GM15510 (cell line): ENCODE measurements around the gene MZF1.
A peak's percentile ranks its signal among the peaks of the same experiment; 100 is the strongest.

Experiments used
- POLR2A ChIP-seq: IDR thresholded peaks from 3 replicates; pipeline ENCODE4 v1.6.1; 2011; ENCODE audit warnings: borderline replicate concordance; ENCODE audit not compliant: insufficient read length; ENCODE audit errors: extremely low read depth

Gene MZF1

DNA sequence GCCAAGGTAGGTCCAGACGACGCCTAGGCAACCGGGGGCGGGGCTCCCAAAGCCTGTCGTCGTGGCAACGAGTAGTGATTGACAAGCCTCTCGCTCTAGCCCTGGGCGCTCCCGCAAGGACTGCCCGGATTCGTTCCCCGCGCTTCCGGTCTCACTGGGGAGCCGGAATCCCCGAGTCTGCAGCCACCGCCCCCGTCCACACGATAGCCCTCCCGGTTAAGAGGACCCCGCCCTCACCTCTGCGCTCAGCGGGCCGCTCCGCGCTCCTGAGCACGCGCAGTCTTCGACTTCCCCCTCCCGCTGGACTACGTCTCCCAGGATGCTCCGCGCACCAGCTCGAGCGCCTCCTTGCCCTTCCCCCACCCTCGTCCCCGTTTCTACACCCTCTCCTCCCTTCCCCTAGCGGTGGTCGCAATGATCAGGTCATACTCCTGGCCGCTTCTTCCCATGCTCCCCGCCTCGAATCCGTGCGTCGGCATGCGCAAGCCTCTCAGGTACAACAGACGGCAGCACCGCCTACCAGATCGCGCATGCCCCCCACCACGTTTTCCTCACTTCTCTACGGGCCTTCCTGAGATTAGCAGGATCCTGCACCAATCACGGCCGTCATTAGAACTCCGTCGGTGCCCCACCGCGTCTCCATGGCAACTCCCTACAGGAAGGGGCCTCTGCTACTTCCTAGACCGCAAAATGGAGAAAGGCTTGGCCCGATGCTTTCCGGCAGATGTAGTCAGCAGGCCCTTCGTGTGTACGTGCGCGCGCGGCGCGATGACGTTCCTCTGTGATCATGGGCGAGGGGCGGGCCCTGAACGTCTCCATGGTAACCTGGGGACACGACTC is at the start of gene MZF1:
Gene MZF1 (minus strand): TSS at position 518 of the 840 bp plus-strand sequence. CDS start 1,946 bp downstream, outside the sequence.
- TF ChIP-seq POLR2A = peak; percentile 42

DNA sequence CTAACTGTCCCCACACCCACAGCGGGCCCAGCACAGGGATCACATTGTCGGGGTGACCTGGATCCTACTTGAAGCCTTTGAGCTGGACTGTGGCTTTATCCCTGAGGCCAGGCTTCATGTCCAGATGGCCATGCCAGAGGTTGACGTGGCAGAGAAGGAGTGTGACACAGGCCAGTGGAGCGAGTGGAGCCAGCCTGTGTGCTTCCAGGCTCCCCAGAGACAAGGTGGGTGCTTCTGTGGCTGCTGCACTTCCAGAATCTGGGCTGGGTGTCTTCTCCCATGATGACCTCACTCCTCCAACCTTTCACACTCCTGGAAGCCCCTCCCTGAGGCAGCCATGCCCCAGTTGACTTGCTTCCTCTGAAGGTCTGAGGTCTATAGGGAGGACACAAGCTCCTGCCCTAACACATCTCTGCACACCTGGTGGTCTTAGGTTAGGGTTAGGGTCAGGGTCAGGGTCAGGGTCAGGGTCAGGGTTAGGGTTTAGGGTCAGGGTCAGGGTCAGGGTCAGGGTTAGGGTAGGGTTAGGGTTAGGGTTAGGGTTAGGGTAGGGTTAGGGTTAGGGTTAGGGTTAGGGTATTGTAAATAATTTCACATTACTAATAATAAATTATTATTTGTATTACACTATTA is 13.1 kb upstream of the MZF1 start:
- TF ChIP-seq POLR2A = no peak

DNA sequence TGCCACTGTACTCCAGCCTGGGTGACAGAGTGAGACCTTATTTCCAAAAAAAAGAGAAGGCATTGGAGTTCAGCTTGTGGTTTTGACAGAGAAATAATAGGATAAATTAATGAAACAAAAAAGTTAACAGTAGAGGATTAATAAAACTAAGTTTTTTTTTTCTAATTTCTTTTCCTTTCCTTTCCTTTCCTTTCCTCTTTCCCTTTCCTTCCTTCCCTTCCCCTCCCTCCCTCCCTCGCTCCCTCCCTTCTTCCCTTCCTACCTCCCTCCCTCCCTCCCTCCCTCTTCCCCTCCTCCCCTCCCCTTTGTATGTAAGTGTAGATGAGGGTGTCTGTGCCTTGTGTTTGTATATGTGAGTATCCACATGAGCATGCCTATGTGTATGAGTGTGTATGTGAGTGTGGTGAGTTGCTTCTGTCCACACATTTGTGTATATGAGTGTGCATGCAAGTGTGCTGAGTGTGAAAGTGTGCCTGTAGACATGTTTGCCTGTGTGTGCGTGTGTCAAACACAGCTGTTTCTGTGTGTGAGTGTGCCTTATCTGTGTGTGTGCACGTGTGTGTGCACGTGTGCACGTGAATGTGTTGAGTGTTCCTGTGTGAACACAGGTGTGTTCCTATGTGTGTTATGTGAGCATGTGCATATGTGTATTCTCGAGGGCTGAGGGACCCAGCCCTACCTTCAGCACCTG is 12.5 kb upstream of the MZF1 start:
- TF ChIP-seq POLR2A = no peak

DNA sequence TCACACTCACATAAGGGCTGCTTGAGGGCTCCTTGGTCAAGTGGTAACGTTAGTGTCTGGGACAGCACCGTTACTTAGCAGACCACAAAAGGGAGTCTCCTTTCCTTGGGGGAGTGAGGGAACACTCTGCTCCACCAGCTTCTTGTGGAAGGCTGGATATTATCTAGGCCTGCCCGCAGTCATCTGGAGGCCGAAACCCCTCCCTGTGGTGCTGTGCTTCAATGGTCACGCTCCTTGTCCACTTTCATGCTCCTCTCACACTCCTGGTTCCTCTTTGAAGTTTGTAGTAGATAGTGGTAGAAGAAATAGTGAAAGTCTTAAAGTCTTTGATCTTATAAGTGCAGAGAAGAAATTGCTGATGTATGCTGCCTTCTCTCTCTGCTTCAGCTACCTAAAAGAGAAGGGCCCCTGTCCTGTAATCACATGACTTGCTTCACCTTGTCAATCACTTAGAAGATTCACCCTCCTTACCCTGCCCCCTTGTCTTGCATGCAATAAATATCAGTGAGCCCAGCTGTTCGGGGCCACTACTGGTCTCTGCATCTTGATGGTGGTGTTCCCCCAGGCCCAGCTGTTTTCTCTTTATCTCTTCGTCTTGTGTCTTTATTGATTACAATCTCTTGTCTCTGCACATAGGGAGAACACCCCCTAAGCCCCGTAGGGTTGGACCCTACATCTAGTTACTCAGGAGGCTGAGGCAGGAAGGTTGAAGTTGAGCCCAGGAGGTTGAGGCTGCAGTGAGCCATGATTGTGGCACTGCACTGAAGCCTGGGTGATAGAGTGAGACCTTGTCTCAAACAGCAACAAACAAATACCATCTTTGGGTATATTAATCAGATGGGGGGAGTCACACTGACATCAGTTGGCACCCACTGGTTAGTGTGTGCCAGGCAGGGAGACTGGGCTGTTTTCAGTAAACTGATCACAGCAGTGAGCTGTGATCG is 11.6 kb upstream of the MZF1 start:
- no peak for TF ChIP-seq POLR2A

DNA sequence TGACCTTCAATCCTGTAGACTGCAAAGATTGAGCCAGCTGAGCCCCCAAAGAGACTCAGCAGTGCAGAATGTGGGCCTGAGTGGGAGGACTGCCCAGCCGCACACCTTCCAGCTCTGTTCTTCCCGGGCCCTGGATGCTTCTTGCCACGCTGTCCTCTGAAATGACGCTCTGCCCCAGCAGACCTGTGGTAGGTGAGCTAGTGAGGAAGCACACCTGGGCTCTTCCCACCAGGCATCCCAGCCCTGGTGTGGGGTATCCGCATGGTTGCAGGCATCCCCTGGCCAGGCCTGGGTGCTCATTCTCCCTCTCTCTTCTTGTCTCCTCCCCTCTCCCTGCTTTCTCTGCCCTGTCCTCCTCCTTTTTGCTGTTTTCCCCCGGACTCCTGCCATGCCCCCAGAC is 9.8 kb upstream of the MZF1 start:
- no peak for TF ChIP-seq POLR2A

DNA sequence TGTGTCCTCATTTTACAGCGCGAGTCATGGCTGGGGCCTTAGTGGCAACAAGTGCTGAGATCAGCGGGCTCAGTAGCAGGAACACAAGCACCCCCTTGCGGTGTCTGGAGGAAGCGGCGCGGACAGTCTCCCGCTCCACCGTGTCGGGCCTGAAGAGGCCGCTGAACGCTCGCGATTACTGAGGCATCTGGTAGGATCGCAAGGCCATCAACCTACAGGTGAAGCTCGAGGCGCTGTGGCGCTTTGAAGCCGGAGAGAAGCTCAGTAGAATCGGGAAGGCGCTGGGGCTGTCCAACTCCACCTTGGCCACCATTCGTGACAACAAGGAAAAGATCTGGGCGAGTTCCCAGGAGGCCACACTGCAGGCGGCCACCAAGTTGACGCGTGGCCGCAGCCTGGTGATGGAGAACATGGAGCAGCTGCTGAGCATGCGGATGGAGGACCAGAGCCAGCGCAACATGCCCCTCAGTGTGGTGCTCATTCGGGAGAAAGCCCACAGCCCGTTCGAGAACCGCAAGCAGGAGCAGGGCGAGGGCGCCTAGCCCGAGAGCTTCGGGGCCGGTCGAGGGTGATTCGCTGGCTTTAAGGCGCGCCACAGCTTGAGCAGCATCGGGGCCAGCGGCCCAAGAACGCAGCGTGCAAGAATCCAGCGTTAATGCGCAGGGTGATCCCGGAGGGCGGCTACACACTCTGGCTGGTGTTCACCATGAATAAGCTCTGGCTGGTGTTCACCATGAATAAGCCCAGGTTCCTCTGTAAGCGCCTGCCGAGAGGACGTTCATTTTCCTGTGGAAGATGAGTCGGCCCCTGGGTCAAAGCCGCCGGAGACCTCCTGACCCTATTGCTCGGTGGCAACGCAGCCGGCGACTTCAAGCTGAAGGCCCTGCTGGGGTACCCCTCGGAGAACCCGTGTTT is 8.3 kb upstream of the MZF1 start:
- no peak for TF ChIP-seq POLR2A

DNA sequence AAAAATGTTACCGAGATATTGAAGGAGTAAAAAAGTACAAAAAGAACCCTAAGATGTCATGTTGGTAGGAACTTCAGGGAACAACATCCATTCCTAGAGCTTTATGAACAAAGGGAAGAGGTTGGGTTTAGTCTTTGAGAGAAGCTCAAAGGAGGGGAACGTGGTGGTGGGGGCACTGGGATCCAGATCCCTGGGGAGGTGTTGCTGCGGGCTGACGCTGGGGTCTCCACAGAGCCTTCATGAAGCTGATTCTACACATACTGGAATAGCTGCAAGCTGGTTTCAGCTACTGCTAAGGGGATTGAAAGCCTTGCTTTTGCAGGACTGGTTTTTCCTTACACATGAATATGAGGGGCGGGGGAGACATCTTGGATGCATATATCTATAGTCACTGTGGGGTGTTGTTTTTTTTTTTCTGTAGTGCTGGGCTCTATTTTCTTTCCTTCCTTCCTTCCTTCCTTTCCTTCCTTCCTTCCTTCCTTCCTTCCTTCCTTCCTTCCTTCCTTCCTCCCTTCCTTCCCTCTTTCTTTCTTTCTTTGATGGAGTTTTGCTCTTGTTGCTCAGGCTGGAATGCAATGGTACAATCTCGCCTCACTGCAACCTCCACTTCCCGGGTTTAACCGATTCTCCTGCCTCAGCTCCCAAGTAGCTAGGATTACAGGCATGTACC is 6.5 kb upstream of the MZF1 start:
- no peak for TF ChIP-seq POLR2A

DNA sequence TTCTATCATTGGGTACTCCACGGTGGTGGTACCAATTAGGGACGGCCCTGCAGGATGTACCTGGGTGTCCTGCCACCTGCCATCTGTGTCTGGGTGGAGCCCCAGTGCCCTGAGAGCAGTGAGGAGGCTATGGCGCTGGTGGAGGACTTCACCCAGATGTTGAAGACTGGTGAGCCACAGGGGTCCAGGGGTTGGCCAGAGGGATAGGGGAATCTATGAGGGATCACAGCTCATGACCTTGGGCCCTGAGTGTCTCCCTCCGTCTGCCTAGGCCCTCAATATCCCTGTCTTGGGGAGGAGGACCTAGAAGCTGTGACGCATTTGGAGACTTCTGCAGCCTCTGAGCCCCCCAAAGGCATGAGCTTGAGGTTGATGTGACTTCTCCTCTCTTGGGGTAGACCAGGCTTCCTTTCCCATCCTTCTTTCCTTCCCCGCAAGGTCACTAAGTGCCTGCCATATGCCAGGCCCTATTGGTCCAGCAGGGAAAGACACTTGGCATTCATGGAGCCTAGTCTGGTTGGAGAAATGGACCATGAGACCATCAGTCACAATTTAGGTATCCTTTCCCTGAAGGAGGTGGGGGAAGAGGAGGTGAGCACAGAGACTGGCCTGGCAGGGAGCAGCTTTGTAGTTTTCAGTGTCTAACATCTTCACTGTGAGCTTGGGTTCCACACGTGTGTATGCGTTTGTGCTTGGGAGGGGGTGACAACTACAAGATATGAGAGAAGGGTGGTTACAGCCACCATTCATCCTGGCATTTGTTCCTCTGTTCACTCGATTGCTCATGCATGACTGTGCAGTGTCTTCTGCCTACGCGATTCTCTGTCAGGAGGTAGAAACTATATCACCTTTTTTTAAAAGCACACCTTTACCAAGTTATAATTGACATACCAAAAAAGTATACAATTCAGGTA is 5.1 kb upstream of the MZF1 start:
- TF ChIP-seq POLR2A = no peak

DNA sequence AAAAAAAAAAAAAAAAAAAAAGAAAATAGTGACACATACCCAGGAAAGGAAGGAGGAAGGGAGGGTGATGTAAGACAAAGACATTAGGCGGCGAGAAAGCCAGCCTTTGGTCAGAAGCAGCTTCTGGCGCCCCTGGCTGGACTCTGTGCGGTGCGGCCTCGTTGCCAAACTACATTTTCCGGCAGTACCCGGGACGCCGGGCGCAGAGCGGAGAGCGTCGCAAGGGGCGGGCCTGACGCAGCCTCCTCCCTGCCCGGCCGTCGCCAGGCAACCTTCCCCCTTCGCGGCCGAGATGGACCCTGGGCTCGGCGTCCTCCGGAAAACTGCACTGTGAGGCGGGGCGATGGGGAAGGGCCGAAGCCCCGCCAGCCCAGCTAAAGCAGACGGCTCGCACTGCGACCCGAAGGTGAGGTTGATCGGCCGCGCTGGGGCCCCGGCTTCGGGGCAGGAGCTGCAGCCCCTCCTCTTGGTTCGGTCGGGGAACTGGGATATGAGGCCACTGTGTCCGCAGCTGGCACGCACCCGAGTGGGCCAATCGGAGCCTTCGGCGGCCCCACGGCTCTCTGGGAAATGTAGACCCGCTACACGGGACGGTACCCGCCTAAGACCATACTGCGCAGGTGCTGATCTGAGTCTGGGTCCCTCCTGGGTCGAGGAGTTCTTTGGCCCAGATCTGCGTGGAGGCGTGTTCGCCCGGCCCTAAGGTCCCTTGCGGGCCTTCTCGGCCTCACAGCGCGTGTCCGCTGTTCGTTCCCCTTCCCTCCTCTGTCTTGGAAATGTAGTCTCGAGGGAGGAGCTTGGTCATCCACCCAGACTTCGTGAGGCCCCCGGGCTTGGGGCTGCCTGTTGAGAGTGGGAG is 2.3 kb upstream of the MZF1 start:
- peak; percentile 82 for TF ChIP-seq POLR2A

DNA sequence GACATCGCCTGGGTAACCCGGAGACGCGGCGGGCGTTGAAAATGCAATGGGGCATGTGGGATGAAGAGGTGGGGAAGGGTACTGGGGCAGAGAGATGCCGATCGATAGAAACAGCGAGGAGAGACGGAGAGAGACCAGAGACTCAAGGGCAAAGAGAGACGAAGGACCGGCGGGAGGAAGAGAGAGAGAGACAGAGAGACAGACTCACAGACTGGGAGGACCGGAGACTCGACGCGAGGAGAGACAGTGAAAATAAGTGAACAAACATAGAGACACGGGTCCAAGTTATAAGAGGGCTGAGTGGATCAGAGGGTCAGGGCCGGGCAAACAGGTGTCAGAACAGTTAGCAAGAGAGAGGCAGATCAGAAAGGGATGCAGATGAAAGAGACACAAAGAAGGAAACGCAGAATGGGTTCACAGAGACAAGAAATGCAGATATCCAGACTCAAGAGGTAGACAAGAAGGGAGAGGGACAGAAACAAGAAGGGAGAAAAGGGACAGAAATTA is 576 bp upstream of the MZF1 start:
- no peak for TF ChIP-seq POLR2A

DNA sequence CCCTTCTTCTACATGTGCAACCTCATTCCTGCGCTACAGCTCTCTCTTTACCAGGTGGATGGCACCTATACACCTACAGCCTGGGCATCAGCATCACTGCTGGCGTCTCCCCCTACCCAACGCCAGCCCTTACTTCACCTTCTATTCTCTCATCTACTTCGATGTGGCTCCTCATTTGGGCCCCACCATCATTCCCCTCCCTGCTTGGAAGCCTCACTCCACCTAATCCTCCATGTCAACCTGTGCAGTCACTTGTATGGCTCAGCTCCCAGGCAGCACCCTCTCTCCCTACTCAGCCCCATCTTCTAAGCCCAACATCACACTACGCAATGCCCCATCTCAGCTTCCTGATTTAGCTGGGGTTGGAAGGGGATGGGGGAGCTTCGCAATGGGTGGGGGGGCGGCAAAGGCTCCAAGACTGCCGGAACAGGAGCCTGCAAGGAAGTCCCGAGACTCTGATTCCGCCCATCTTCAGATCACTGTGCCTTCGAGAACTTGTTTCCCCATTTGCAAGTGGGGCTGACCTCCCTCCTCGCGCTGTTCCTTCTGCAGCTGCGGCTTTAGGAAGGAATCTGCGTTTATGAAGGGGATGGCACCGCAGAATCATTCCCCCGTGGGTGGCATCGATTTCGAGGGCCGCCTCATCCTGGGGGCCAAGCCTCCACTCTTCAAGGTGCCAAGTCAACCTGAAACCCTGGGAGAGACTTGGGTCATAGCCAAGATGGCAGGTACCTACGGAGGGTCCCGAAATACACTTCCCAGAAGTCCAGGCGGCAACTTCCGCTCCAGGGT is 913 bp downstream of the MZF1 start:
- TF ChIP-seq POLR2A = no peak

DNA sequence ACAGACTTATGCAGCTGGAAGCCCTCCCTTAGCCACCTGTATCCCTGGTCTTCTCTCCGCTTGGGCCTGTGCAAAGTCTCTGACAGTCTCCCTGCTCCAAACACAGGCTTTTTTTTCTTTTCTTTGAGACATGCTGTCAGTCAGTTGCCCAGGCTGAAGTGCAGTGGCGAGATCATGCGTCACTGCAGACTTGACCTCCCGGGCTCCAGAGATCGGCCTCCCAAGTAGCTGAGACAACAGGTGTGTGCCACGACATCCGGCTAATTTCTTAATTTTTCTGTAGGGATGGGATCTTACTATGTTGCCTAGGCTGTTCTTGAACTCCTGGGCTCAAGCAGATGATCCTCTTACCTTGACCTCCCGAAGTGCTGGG is 1.6 kb downstream of the MZF1 start:
- no peak for TF ChIP-seq POLR2A
